ENCODE measurements around the gene NUP214.

GRCh38 chr9:131101207-131101964, 24.0 kb upstream of the NUP214 start:
- TF ChIP-seq CTCF (IDR thresholded peaks at IDR 0.05) (no peak), POLR2A (IDR thresholded peaks at IDR 0.05) (no peak)
